ENCODE measurements around the gene OSBPL3. TPM values are rescaled to one million over a fixed set of nuclear protein-coding genes. Genes with fewer than 3 reads are reported as not detected.
A peak's percentile ranks its signal among the peaks of the same experiment; 100 is the strongest.

Gene OSBPL3
- polyA plus RNA-seq, 3 donors: 2.6 to 9.2 (median 3.7) TPM

DNA sequence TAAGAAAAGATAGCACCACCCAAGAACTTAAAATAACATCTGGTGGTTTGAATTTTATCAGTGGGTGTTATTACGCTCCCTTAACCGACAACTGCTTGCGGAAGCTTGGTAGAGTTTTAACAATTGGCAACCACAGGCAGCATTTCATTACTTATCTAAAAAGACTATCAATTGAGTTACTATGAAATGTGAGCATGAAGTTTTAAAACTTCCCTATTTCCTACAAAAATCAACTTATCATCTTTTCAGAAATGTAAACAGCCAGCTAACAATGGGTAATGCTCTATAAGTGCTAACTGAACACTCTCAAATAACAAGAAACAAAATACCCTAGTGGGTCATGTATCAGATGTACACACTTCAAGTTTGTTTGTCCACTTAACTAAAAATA is 68.8 kb downstream of the OSBPL3 start:
- H3K36me3 Mint-ChIP-seq: no peaks in the 10 kb centered on the region
- H3K4me3 Mint-ChIP-seq: no peak overlapping the region
- intact Hi-C loops (cut with micrococcal nuclease): no loop called here
- Histone ChIP-seq H3K4me2 (replicated peaks; ENCODE audit: extremely low read depth, low read length, poor library complexity, severe bottlenecking) (no peak overlapping the region), H3K4me1 (ENCODE audit: control insufficient read depth in 1 of 2, insufficient read depth in 2 of 2, low read length in 2 of 2) (peaks cover 11 to 18% of the 10 kb centered on the region in 2 donors), H3K27ac (ENCODE audit: low read depth in 1 of 2, low read length in 2 of 2) (no peak overlapping the region), H2AFZ (ENCODE audit: insufficient read depth, low read depth, low read length, poor library complexity, severe bottlenecking) (no peak overlapping the region), H3K4me3 (replicated peaks in 1 of 3; ENCODE audit: low read depth in 2 of 3, low read length in 3 of 3) (no peak overlapping the region), H3K9me3 (replicated peaks in 1 of 2; ENCODE audit: control insufficient read depth in 1 of 2, insufficient read depth in 1 of 2, low read length in 2 of 2) (no peaks in the 10 kb centered on the region), H3K27me3 (ENCODE audit: control insufficient read depth in 2 of 2, insufficient read depth in 2 of 2, low read length in 2 of 2) (no peaks in the 10 kb centered on the region), H3K9ac (ENCODE audit: insufficient read depth, low read length, poor library complexity, severe bottlenecking) (no peak overlapping the region), H3K79me2 (ENCODE audit: insufficient read depth, low read length) (no peaks in the 10 kb centered on the region), H3K36me3 (replicated peaks in 1 of 2; ENCODE audit: control insufficient read depth in 1 of 2, insufficient read depth in 2 of 2, low read length in 2 of 2) (no peaks in the 10 kb centered on the region), H4K20me1 (ENCODE audit: insufficient read depth, low read length) (no peaks in the 10 kb centered on the region)
- TF ChIP-seq, protein P1, sequence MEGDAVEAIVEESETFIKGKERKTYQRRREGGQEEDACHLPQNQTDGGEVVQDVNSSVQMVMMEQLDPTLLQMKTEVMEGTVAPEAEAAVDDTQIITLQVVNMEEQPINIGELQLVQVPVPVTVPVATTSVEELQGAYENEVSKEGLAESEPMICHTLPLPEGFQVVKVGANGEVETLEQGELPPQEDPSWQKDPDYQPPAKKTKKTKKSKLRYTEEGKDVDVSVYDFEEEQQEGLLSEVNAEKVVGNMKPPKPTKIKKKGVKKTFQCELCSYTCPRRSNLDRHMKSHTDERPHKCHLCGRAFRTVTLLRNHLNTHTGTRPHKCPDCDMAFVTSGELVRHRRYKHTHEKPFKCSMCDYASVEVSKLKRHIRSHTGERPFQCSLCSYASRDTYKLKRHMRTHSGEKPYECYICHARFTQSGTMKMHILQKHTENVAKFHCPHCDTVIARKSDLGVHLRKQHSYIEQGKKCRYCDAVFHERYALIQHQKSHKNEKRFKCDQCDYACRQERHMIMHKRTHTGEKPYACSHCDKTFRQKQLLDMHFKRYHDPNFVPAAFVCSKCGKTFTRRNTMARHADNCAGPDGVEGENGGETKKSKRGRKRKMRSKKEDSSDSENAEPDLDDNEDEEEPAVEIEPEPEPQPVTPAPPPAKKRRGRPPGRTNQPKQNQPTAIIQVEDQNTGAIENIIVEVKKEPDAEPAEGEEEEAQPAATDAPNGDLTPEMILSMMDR (IDR thresholded peaks at IDR 0.05): no peak
- DNase-seq: no peak
- H3K27ac Mint-ChIP-seq: no peak overlapping the region
- H3K27me3 Mint-ChIP-seq (ENCODE audit: low read depth in 3 of 3): peaks cover 0 to 2% (median 2%) of the 10 kb centered on the region in 3 donors
- H3K4me1 Mint-ChIP-seq: peaks cover 26% of the 10 kb centered on the region
- WGBS (ENCODE audit: insufficient coverage): no CpG with 5 or more reads among the region's 3 CpGs
- H3K9me3 Mint-ChIP-seq: no peaks in the 10 kb centered on the region

DNA sequence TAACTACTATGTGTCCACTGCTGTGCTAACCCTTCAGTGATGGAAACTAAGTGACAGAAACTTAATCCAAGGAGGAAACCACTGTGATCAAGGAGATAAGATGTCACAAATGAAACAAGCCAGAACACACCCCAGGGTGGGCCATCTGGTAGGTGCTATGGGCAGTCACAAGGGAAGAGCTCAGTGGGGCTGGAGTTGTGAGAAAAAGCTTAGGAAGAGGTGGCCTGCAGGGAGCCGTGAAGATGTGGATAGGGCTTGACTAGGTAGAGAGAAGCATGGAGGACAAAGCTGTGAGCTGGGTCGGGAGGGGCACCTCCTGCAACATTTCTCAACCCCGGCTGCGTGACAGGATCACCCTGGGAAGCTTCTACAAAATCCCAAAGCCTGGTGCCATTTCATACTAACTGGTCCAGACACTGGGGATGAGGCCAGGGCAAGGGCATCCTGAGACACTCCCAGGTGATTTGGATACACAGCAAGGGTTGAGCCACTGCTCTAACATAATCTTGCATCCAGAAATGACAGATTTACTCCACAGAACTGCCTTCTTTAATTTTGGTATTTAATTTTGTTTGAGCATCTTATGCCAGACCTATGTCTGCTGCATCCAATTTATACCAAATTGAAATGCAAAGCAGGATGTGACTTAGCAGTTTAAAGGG is 69.3 kb downstream of the OSBPL3 start:
- TF ChIP-seq, protein P1 (IDR thresholded peaks at IDR 0.05): no peak
- Histone ChIP-seq H3K4me1 (ENCODE audit: control insufficient read depth in 1 of 2, insufficient read depth in 2 of 2, low read length in 2 of 2) (peaks cover 11 to 18% of the 10 kb centered on the region in 2 donors), H4K20me1 (ENCODE audit: insufficient read depth, low read length) (no peaks in the 10 kb centered on the region), H2AFZ (ENCODE audit: insufficient read depth, low read depth, low read length, poor library complexity, severe bottlenecking) (no peak overlapping the region), H3K27me3 (ENCODE audit: control insufficient read depth in 2 of 2, insufficient read depth in 2 of 2, low read length in 2 of 2) (no peaks in the 10 kb centered on the region), H3K27ac (ENCODE audit: low read depth in 1 of 2, low read length in 2 of 2) (no peak overlapping the region), H3K9ac (ENCODE audit: insufficient read depth, low read length, poor library complexity, severe bottlenecking) (no peak overlapping the region), H3K36me3 (replicated peaks in 1 of 2; ENCODE audit: control insufficient read depth in 1 of 2, insufficient read depth in 2 of 2, low read length in 2 of 2) (no peaks in the 10 kb centered on the region), H3K4me2 (replicated peaks; ENCODE audit: extremely low read depth, low read length, poor library complexity, severe bottlenecking) (no peak overlapping the region), H3K79me2 (ENCODE audit: insufficient read depth, low read length) (no peaks in the 10 kb centered on the region), H3K4me3 (replicated peaks in 1 of 3; ENCODE audit: low read depth in 2 of 3, low read length in 3 of 3) (no peak overlapping the region), H3K9me3 (replicated peaks in 1 of 2; ENCODE audit: control insufficient read depth in 1 of 2, insufficient read depth in 1 of 2, low read length in 2 of 2) (no peaks in the 10 kb centered on the region)
- intact Hi-C loops (cut with micrococcal nuclease): no loop called here
- Mint-ChIP-seq H3K4me1 (peaks cover 26% of the 10 kb centered on the region), H3K36me3 (no peaks in the 10 kb centered on the region), H3K27me3 (ENCODE audit: low read depth in 3 of 3) (peaks cover 0 to 2% (median 1%) of the 10 kb centered on the region in 3 donors), H3K9me3 (no peaks in the 10 kb centered on the region), H3K27ac (peak overlapping the region in 1 of 7 donors; percentile 22), H3K4me3 (no peak overlapping the region)
- WGBS (ENCODE audit: insufficient coverage): 82% methylated on average over 4 of the region's 4 CpGs
- DNase-seq: no peak
